Adrenal gland (tissue), 12 donors: Measurements from ENCODE around the gene LRRC25. TPM values are rescaled to one million over a fixed set of nuclear protein-coding genes. Genes with fewer than 3 reads are reported as not detected.
A peak's percentile ranks its signal among the peaks of the same experiment; 100 is the strongest.
"Not testable (repeated sequence)": the region's sequence is repeated elsewhere in the genome, so short reads cannot be mapped to it uniquely, and the experiment has no call there.

Experiments used
- DNase-seq, 7 donors: peaks; one replicate each; pipeline ENCODE4 v3.0.0-alpha.2; 2019 to 2020
- H3K27ac ChIP-seq, 5 donors: fragments of 200-600 bp; sonication (generic) in 4 of 5; 1 replicate in 3 of 5; 2 replicates in 2 of 5; pipeline versions ENCODE4 v1.5.1 to v1.8.0; 2016 to 2020; ENCODE audit warnings: mild to moderate bottlenecking in 1 of 5
- H3K27me3 ChIP-seq: fragments of 200-600 bp; 2 replicates; pipeline ENCODE4 v1.8.0; 2021
- H3K36me3 ChIP-seq, 2 donors: fragments of 200-600 bp; replicated peaks in 1 of 2; 1 replicate in 1 of 2; 2 replicates in 1 of 2; pipeline versions ENCODE4 v1.5.1 to v1.8.0; 2018 to 2022
- H3K4me1 ChIP-seq, 2 donors: fragments of 200-600 bp; replicated peaks in 1 of 2; 1 replicate in 1 of 2; 2 replicates in 1 of 2; pipeline versions ENCODE4 v1.5.1 to v1.8.0; 2018 to 2021
- H3K4me3 ChIP-seq, 4 donors: fragments of 200-600 bp; sonication (generic) in 3 of 4; one replicate each; pipeline ENCODE4 v1.5.1; 2016 to 2018
- H3K9me3 ChIP-seq, 3 donors: fragments of 200-600 bp; sonication (generic) in 1 of 3; replicated peaks in 1 of 3; 1 replicate in 2 of 3; 2 replicates in 1 of 3; pipeline versions ENCODE4 v1.5.1 to v1.8.0; 2016 to 2021
- CTCF ChIP-seq, 6 experiments: fragments of 450-650 bp in 4 of 6; fragments of 200-600 bp in 2 of 6; sonication (generic) in 1 of 6; IDR thresholded peaks; 1 replicate in 5 of 6; 2 replicates in 1 of 6; pipeline versions ENCODE4 v1.5.1 to v1.8.0; 2016 to 2021; ENCODE audit warnings: antibody characterized with exemption in 6 of 6, mild to moderate bottlenecking in 2 of 6, moderate library complexity in 1 of 6
- POLR2A ChIP-seq, 2 donors: fragments of 450-650 bp; IDR thresholded peaks; one replicate each; pipeline ENCODE4 v1.6.1; 2017; ENCODE audit warnings: antibody characterized with exemption in 2 of 2, mild to moderate bottlenecking in 2 of 2, moderate library complexity in 1 of 2
- WGBS, 4 donors: extraction: QIAGEN DNeasy Blood & Tissue Kit in 2 of 4; methylation state at CpG; one replicate each; pipeline versions ENCODE4 v1.1.5 to v1.1.7; 2013 to 2017; 5-methylcytosine and 5-hydroxymethylcytosine counted together
- intact Hi-C, 2 donors: fragments of 100-400 bp; cut with DNase I; formaldehyde crosslinking; loops; one replicate each; pipeline versions ENCODE4 v1.14.1 to v1.15.0; 2022 to 2023
- polyA plus RNA-seq, 3 donors: library from polyadenylated mRNA; stranded (reverse); fragments of 200-250 nt in 2 of 3; fragments of 350-450 nt in 1 of 3; fragmentation: Illumina TruSeq in 1 of 3; extraction: RNeasy Lipid Tissue Mini Kit (QIAGEN cat#74804) in 1 of 3; gene quantifications; one replicate each; pipeline ENCODE4 v1.2.3, GENCODE V29; 2013 to 2014
- total RNA-seq, 9 donors: library from RNA; depleted of rRNA in 4 of 9; stranded (reverse); fragments of >200 nt in 4 of 9; fragments of 120-200 nt in 1 of 9; fragmentation: NEBNext Ultra II Directional in 1 of 9; extraction: Animal tissue kit (Norgen Biotek cat#: 25700) in 1 of 9; gene quantifications; one replicate each; pipeline versions ENCODE4 v1.1.0 to v1.2.4, GENCODE V29; 2013 to 2023
- donor health status: healthy with polysubstance abuse.
- donor health status: Bipolar disorder and iron deficiency.
- donor health status: DM: yes; HTN: yes; CAD: no.
- donor health status: DM: no; HTN: no; CAD: no.
- donor health status: DM: no; HTN: no; CAD: no.
- donor health status: DM: yes; HTN: yes; CAD: no.

LRRC25 gene
- total and polyA plus RNA-seq, 12 donors, result 1.5 to 38.2 (median 17.0) TPM

- Histone ChIP-seq H3K4me3 (no peak overlapping the region), H3K36me3 (peaks cover 0 to 22% of the 10 kb centered on the region in 2 donors), H3K27me3 (no peaks in the 10 kb centered on the region), H3K9me3 (no peaks in the 10 kb centered on the region), H3K4me1 (peaks cover 21 to 23% of the 10 kb centered on the region in 2 donors), H3K27ac (peak overlapping the region in 4 of 5 donors; percentile 90 to 97 (median 95))
- no peak for DNase-seq
- no peak for TF ChIP-seq POLR2A (IDR thresholded peaks at IDR 0.05)
- no peak for TF ChIP-seq CTCF (IDR thresholded peaks at IDR 0.05)
- WGBS, 4 donors, result 73 to 82% (median 78%) methylated on average over 2 of the region's 2 CpGs
- intact Hi-C loops, result no loop called here
Measured at GRCh38 chr19:18366021-18366435, 31.4 kb downstream of the LRRC25 start.

- TF ChIP-seq POLR2A (IDR thresholded peaks at IDR 0.05) (peak in 1 of 2 donors; percentile 59), CTCF (IDR thresholded peaks at IDR 0.05) (no peak)
- no peaks in the 10 kb centered on the region for H3K27me3 ChIP-seq
- H3K27ac ChIP-seq, result peak overlapping the region; percentile 85 to 97 (median 94)
- H3K4me1 ChIP-seq, result peaks cover 21 to 23% of the 10 kb centered on the region in 2 donors
- peak; percentile 90 to 96 (median 94) for DNase-seq
- H3K4me3 ChIP-seq, result no peak overlapping the region
- peaks cover 0 to 31% of the 10 kb centered on the region in 2 donors for H3K36me3 ChIP-seq
- H3K9me3 ChIP-seq, result no peaks in the 10 kb centered on the region
- intact Hi-C loops, result no loop called here
- 3 to 8% (median 4%) methylated on average over 5 to 15 of the region's 15 CpGs for WGBS, 4 donors
Measured at GRCh38 chr19:18364826-18365528, 32.4 kb downstream of the LRRC25 start.

GRCh38 chr19:18364277-18364825 lies 33.1 kb downstream of the LRRC25 start:
- intact Hi-C loops, H3K9me3 ChIP-seq: not testable (repeated sequence)
- peaks cover 0 to 37% of the 10 kb centered on the region in 2 donors for H3K36me3 ChIP-seq

GRCh38 chr19:18363787-18364186 lies 33.6 kb downstream of the LRRC25 start:
- Histone ChIP-seq H3K27me3 (no peaks in the 10 kb centered on the region), H3K4me3 (no peak overlapping the region), H3K9me3 (no peaks in the 10 kb centered on the region), H3K36me3 (peaks cover 0 to 43% of the 10 kb centered on the region in 2 donors), H3K4me1 (peaks cover 21 to 23% of the 10 kb centered on the region in 2 donors), H3K27ac (peak overlapping the region; percentile 85 to 97 (median 94))
- 55 to 64% (median 59%) methylated on average over 6 of the region's 6 CpGs for WGBS, 4 donors
- intact Hi-C loops, result no loop called here
- no peak for TF ChIP-seq CTCF (IDR thresholded peaks at IDR 0.05)
- no peak for TF ChIP-seq POLR2A (IDR thresholded peaks at IDR 0.05)
- peak in 1 of 7 donors; percentile 39 for DNase-seq

More at GRCh38 chr19:18364277-18364825, 33.1 kb downstream of the LRRC25 start:
- 36 to 44% (median 40%) methylated on average over 9 to 11 of the region's 11 CpGs for WGBS, 4 donors
- peak in 3 of 7 donors; percentile 39 to 65 (median 48) for DNase-seq
- Histone ChIP-seq H3K4me1 (peaks cover 21 to 23% of the 10 kb centered on the region in 2 donors), H3K27ac (peak overlapping the region; percentile 85 to 97 (median 94))
- not testable (repeated sequence) for H3K4me3 ChIP-seq, H3K27me3 ChIP-seq
